Heart left ventricle (tissue), 16 donors: ENCODE data around the gene RGS17. TPM values are rescaled to one million over a fixed set of nuclear protein-coding genes. Genes with fewer than 3 reads are reported as not detected.
"Not testable (repeated sequence)": the region's sequence is repeated elsewhere in the genome, so short reads cannot be mapped to it uniquely, and the experiment has no call there.

ENCODE experiments used
- ATAC-seq, 4 donors: fragments of 200-7000 bp; cut with Tn5 transposase; one replicate each; pipeline ENCODE4 v1.9.1; 2020 to 2022; ENCODE audit warnings: moderate library complexity in 4 of 4, mild to moderate bottlenecking in 3 of 4, moderate number of reproducible peaks in 1 of 4
- DNase-seq, 5 donors: peaks; one replicate each; pipeline ENCODE4 v3.0.0-alpha.2; 2020
- H3K27ac ChIP-seq, 12 donors: fragments of 200-600 bp; sonication (generic) in 4 of 12; one replicate each; pipeline versions ENCODE4 v1.5.0 to v1.8.0; 2016 to 2022; ENCODE audit warnings: mild to moderate bottlenecking in 2 of 12
- H3K27me3 ChIP-seq, 9 donors: fragments of 200-600 bp; sonication (generic) in 2 of 9; one replicate each; pipeline versions ENCODE4 v1.5.1 to v1.8.0; 2016 to 2022; ENCODE audit warnings: mild to moderate bottlenecking in 3 of 9
- H3K36me3 ChIP-seq, 9 donors: fragments of 200-600 bp; sonication (generic) in 2 of 9; one replicate each; pipeline versions ENCODE4 v1.5.0 to v1.8.0; 2018 to 2022; ENCODE audit warnings: mild to moderate bottlenecking in 2 of 9
- H3K4me1 ChIP-seq, 12 donors: fragments of 200-600 bp; sonication (generic) in 4 of 12; one replicate each; pipeline versions ENCODE4 v1.5.0 to v1.8.0; 2016 to 2022; ENCODE audit warnings: mild to moderate bottlenecking in 3 of 12
- H3K4me3 ChIP-seq, 12 donors: fragments of 200-600 bp; sonication (generic) in 4 of 12; one replicate each; pipeline versions ENCODE4 v1.5.0 to v1.8.0; 2017 to 2022; ENCODE audit warnings: mild to moderate bottlenecking in 9 of 12, moderate library complexity in 4 of 12
- H3K9me3 ChIP-seq, 12 donors: fragments of 200-600 bp; sonication (generic) in 4 of 12; one replicate each; pipeline versions ENCODE4 v1.5.0 to v1.8.0; 2016 to 2022; ENCODE audit warnings: mild to moderate bottlenecking in 1 of 12
- POLR2A ChIP-seq, 2 donors: fragments of 450-650 bp; IDR thresholded peaks; one replicate each; pipeline ENCODE4 v1.6.1; 2017; ENCODE audit warnings: antibody characterized with exemption in 2 of 2, mild to moderate bottlenecking in 2 of 2, moderate library complexity in 2 of 2
- WGBS, 4 donors: extraction: QIAGEN DNeasy Blood & Tissue Kit in 2 of 4; methylation state at CpG; one replicate each; pipeline versions ENCODE4 v1.1.5 to v1.1.7; 2013 to 2018; 5-methylcytosine and 5-hydroxymethylcytosine counted together
- intact Hi-C, 10 donors: fragments of 100-400 bp; cut with DNase I; formaldehyde crosslinking; loops; one replicate each; pipeline versions ENCODE4 v1.11.1 to v1.14.2; 2022
- polyA plus RNA-seq, 2 donors: library from polyadenylated mRNA; stranded (reverse); fragments of 200-250 nt; gene quantifications; one replicate each; pipeline ENCODE4 v1.2.3, GENCODE V29; 2013
- total RNA-seq, 9 donors: library from RNA; depleted of rRNA in 2 of 9; stranded (reverse); fragments of >200 nt in 2 of 9; fragmentation: NEBNext Ultra II Directional in 3 of 9; extraction: Animal tissue kit (Norgen Biotek cat#: 25700) in 3 of 9; gene quantifications; one replicate each; pipeline versions ENCODE4 v1.1.0 to v1.2.4, GENCODE V29; 2016 to 2023
- TF ChIP-seq, protein P1 (sequence below), 12 donors: fragments of 200-600 bp; sonication (generic) in 4 of 12; IDR thresholded peaks; one replicate each; pipeline versions ENCODE4 v1.5.0 to v1.8.0; 2018 to 2022; ENCODE audit warnings: antibody characterized with exemption in 12 of 12, mild to moderate bottlenecking in 5 of 12
- donor health status: ischemic (EF 13 %, LVEDD 7.1; RV severe dilation, severe dysfunction).
- donor health status: healthy with polysubstance abuse.
- donor health status: DM: no; HTN: yes; CAD: no.
- donor health status: DM: no; HTN: no; CAD: no.
- donor health status: ischemic (EF 25% LVEDD 6.9; RV normal size, moderate dysfunction).
- donor health status: ischemic (EF 25% LVEDD 5.7; RV mildly dilated, moderate dysfunction).
- donor health status: healthy.
- donor health status: DM: yes; HTN: yes; CAD: no.
- donor health status: ischemic (EF 35%, LVEDD 5.7; RV mildly dilated, moderate dysfunction).
- donor health status: nonischemic (EF 11% LVEDD 7.7; RV severe dilation, severe dysfunction).
- donor health status: DM: yes; HTN: yes; CAD: no.
- donor health status: PGD.
- donor health status: ischemic (EF 29% LVEDD 5.4; RV normal size, mild dysfunction).
- donor health status: nonischemic (EF 23%, LVEDD 6.1; RV moderate dilation, normal function).

RGS17 gene
- total and polyA plus RNA-seq, 11 donors = under 0.01 to 0.53 (median 0.19) TPM; not detected in 1

- H3K27me3 ChIP-seq = no peaks in the 10 kb centered on the region
- no peaks in the 10 kb centered on the region for H3K36me3 ChIP-seq
- no peaks in the 10 kb centered on the region for H3K4me1 ChIP-seq
- DNase-seq = no peak
- peaks cover 0 to 11% (median under 1%) of the 10 kb centered on the region in 12 donors for H3K9me3 ChIP-seq
- no peak for ATAC-seq
- TF ChIP-seq POLR2A (IDR thresholded peaks at IDR 0.05) = no peak
- TF ChIP-seq, protein P1, sequence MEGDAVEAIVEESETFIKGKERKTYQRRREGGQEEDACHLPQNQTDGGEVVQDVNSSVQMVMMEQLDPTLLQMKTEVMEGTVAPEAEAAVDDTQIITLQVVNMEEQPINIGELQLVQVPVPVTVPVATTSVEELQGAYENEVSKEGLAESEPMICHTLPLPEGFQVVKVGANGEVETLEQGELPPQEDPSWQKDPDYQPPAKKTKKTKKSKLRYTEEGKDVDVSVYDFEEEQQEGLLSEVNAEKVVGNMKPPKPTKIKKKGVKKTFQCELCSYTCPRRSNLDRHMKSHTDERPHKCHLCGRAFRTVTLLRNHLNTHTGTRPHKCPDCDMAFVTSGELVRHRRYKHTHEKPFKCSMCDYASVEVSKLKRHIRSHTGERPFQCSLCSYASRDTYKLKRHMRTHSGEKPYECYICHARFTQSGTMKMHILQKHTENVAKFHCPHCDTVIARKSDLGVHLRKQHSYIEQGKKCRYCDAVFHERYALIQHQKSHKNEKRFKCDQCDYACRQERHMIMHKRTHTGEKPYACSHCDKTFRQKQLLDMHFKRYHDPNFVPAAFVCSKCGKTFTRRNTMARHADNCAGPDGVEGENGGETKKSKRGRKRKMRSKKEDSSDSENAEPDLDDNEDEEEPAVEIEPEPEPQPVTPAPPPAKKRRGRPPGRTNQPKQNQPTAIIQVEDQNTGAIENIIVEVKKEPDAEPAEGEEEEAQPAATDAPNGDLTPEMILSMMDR (IDR thresholded peaks at IDR 0.05) = no peak
- H3K4me3 ChIP-seq = no peak overlapping the region
- WGBS, 4 donors = 73 to 80% (median 76%) methylated on average over 3 of the region's 3 CpGs
- intact Hi-C loops = no loop called here
- H3K27ac ChIP-seq = no peak overlapping the region
Observed at GRCh38 chr6:153117986-153118879, 12.8 kb downstream of the RGS17 start.

GRCh38 chr6:153111082-153111481 lies 20.0 kb downstream of the RGS17 start:
- peaks cover 0 to 21% (median 2%) of the 10 kb centered on the region in 12 donors for H3K9me3 ChIP-seq
- H3K36me3 ChIP-seq, H3K4me3 ChIP-seq, DNase-seq, H3K27me3 ChIP-seq, H3K27ac ChIP-seq, intact Hi-C loops, H3K4me1 ChIP-seq, ATAC-seq: not testable (repeated sequence)
- WGBS, 4 donors = 76 to 83% (median 80%) methylated on average over 2 to 9 of the region's 9 CpGs

- peaks cover 0 to 21% (median 2%) of the 10 kb centered on the region in 12 donors for H3K9me3 ChIP-seq
- H3K27me3 ChIP-seq, H3K36me3 ChIP-seq, ATAC-seq, intact Hi-C loops, H3K4me1 ChIP-seq, H3K27ac ChIP-seq, H3K4me3 ChIP-seq, DNase-seq: not testable (repeated sequence)
- WGBS, 4 donors = 91 to 97% (median 95%) methylated on average over 6 to 11 of the region's 11 CpGs
Observed at GRCh38 chr6:153110612-153111011, 20.5 kb downstream of the RGS17 start.

DNA sequence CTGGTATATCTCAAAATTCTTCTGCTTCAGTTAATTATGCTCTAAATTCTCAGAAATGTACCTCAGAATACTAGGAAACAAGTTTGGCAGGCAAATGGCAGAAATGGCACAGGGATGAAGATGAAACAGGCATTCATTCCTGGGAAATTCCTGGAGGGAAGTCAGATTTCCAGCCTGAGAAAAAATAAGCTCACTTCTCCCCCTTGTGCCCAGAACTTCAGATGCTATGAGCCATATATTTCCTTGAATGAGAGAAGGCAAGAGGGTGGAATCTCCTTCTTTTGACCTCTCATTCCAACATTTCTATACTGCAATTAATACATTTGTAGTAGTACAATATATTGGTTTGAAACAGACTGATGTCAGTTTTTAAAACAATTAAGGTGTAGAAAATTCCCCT lies 22.8 kb downstream of the RGS17 start:
- Histone ChIP-seq H3K4me3 (no peak overlapping the region), H3K4me1 (peaks cover 0 to 14% (median under 1%) of the 10 kb centered on the region in 12 donors), H3K36me3 (no peaks in the 10 kb centered on the region), H3K27me3 (no peaks in the 10 kb centered on the region), H3K27ac (no peak overlapping the region), H3K9me3 (peaks cover 0 to 11% (median 0%) of the 10 kb centered on the region in 12 donors)
- ATAC-seq (no peak), DNase-seq (no peak)
- TF ChIP-seq, protein P1 (IDR thresholded peaks at IDR 0.05) = peak in 6 of 12 donors; percentile 13 to 34 (median 22)
- TF ChIP-seq POLR2A (IDR thresholded peaks at IDR 0.05) = no peak
- intact Hi-C loops = loop anchor here in 2 of 10 donors (2.0 to 10.0 kb wide), 2 partner anchors 74 to 78 kb away; no protein-coding TSS in a partner anchor

- Histone ChIP-seq H3K36me3 (no peaks in the 10 kb centered on the region), H3K4me3 (no peak overlapping the region), H3K9me3 (no peaks in the 10 kb centered on the region), H3K27me3 (no peaks in the 10 kb centered on the region), H3K27ac (no peak overlapping the region), H3K4me1 (peaks cover 0 to 19% (median 5%) of the 10 kb centered on the region in 12 donors)
- ATAC-seq (peak in 1 of 4 donors; percentile 11), DNase-seq (no peak)
- TF ChIP-seq, protein P1 (IDR thresholded peaks at IDR 0.05) = no peak
- TF ChIP-seq POLR2A (IDR thresholded peaks at IDR 0.05) = no peak
- intact Hi-C loops = loop anchor here in 1 of 10 donors (10.0 kb wide), 1 partner anchor 71 kb away; no protein-coding TSS in a partner anchor
- WGBS, 4 donors = 73 to 94% (median 88%) methylated on average over 5 of the region's 5 CpGs
Observed at GRCh38 chr6:153106021-153106420, 25.1 kb downstream of the RGS17 start.
